ENCODE data around the gene ATR.
"Not testable (repeated sequence)": the region's sequence is repeated elsewhere in the genome, so short reads cannot be mapped to it uniquely, and the experiment has no call there.

Gene ATR

GRCh38 chr3:142592268-142592667 lies 13.7 kb upstream of the ATR start:
- not testable (repeated sequence) for DNase-seq

- DNase-seq: no peak
Measured at GRCh38 chr3:142588703-142589102, 10.2 kb upstream of the ATR start.

- peak; percentile 40 for DNase-seq
Measured at GRCh38 chr3:142586803-142587406, 8.4 kb upstream of the ATR start.

- not testable (repeated sequence) for DNase-seq
Measured at GRCh38 chr3:142581070-142581469, 2.5 kb upstream of the ATR start.

DNA sequence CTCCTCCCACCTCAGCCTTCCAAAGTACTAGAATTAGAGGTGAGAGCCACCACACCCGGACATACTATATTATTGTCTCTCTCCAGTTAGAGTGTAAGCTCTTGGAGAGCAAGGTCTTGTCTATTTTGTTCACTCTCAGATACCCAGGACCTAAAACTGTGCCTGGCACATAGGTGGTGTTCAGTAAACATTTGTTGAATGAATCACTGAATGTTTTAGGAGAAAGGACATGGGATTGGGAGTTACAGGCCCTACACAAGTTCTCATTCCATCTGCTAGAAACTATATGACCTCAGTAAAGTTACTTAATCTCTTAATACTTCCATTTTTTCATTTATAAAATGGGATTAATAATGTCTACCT lies 1.5 kb upstream of the ATR start:
- no peak for DNase-seq

DNA sequence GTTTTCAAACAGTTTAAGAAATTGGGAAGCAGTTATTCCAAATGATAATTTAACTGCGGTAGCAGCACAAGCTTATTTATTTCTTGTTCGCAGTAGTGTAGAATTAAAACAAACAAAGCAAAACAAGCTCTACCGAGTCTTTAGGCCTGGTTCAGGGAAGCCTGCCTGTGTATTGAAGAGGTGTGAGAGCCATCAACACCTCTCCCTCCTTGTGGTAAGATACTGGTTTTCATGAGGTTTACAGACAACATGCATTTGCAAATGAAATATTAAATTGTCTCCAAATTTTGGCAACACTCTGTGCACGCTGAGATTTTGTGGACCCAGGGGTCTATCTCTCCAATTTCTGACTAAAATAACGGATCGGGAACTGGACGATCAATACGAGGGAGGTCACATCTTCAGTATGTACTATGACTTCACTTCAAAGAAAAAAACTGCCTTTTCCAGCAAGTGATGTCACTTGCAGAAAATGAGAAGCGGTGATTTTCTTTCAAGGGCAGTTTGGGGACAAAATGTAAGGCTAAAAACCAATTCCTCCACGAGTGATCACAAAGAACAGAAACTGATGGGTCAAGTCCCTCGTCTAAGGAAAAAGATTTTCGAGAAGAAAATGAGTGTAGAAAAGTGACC lies 721 bp downstream of the ATR start:
- peak; percentile 28 for DNase-seq

DNA sequence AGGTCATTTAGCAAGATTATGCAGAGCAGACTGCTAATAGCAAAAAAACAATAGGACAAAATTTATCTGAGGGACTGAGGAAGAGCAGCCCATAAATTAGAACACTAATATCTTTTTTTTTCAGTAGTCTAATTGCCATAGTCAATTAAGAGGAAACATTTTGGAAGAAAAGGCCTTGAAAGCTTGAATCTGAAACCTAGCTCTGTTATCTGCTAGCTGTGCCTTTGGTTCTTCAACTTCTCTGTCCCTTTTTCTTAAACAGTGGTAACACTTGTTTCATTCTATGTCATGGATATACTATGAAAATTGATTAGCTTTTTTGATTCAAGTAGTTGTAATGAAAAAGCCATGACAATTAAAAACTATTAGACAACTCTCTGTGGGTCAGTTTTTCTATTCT lies 1.7 kb downstream of the ATR start:
- no peak for DNase-seq

DNA sequence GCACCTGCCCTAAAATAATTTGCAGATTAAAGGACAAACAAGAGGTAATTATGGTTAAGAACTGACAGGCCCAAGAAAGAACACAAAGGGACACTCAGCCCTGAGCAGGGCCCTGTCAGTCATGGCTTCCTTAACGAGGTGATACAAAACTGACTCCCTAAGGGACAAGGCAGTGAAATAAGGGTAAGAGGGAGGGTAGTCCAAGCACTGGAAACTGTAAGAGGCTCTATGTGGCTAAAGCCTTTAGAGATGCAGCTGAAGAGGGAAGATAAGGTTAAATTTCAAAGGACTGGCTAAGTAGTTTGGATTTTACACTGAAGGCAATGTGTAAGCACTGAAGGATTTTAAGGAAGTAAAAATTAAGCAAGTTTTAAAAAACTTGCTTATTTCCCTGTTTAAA lies 3.9 kb downstream of the ATR start:
- no peak for DNase-seq

GRCh38 chr3:142574223-142574622 lies 4.3 kb downstream of the ATR start:
- DNase-seq: not testable (repeated sequence)

- not testable (repeated sequence) for DNase-seq
Measured at GRCh38 chr3:142569422-142569821, 9.1 kb downstream of the ATR start.

- DNase-seq: no peak
Measured at GRCh38 chr3:142568393-142569017, 10.0 kb downstream of the ATR start.

- DNase-seq: no peak
Measured at GRCh38 chr3:142566096-142566495, 12.4 kb downstream of the ATR start.

GRCh38 chr3:142563496-142563997 lies 15.0 kb downstream of the ATR start:
- DNase-seq: no peak

- no peak for DNase-seq
Measured at GRCh38 chr3:142560118-142560517, 18.4 kb downstream of the ATR start.

- no peak for DNase-seq
Measured at GRCh38 chr3:142553741-142554140, 24.8 kb downstream of the ATR start.

- not testable (repeated sequence) for DNase-seq
Measured at GRCh38 chr3:142552579-142552978, 26.0 kb downstream of the ATR start.

DNA sequence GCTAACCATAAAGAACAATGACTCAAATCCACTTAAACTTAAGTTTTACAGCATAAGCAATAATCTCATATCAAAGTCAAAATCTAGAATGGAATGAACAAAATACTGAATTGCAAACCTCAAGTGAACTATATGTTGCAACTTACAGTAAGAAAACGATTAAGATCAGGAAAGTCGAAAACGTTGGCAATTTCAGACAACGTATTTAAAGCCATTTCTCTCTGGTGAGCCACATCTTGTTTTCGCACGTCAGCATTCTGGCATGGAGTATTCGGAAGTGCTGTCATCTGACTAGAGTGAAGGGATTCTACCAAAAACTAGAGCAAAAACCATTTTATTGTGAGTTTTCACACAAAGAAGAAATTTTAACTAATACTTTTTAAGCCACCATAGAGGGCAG lies 28.5 kb downstream of the ATR start:
- DNase-seq: no peak

GRCh38 chr3:142543307-142543706 lies 35.2 kb downstream of the ATR start:
- DNase-seq: no peak

GRCh38 chr3:142542054-142542453 lies 36.5 kb downstream of the ATR start:
- no peak for DNase-seq

- no peak for DNase-seq
Measured at GRCh38 chr3:142536519-142536918, 42.0 kb downstream of the ATR start.

GRCh38 chr3:142534543-142534942 lies 44.0 kb downstream of the ATR start:
- no peak for DNase-seq

- DNase-seq: no peak
Measured at GRCh38 chr3:142530296-142530695, 48.2 kb downstream of the ATR start.

- DNase-seq: no peak
Measured at GRCh38 chr3:142523921-142524566, 54.5 kb downstream of the ATR start.

DNA sequence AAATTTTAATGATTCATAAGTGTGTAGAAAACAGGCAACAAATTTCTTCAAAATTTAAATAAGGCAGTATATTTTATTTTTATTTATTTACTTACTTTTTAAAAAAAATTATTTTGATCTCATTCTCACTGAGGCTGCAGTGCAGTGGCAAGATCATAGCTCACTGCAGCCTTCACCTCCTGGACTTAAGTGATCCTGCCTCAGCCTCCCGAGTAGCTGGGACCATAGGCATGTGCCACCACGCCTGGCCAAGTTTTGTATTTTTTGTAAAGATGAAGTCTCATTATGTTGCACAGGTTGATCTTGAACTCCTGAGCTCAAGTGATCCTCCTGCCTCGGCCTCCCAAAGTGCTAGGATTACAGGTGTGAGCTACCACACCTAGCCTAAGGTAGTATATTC lies 69.5 kb downstream of the ATR start:
- no peak for DNase-seq
